HG03064 (cell line): ENCODE data around the gene NXF1.
"Not testable (repeated sequence)": the region's sequence is repeated elsewhere in the genome, so short reads cannot be mapped to it uniquely, and the experiment has no call there.

Experiments
- ATAC-seq: cut with Tn5 transposase; IDR thresholded peaks from one replicate; pipeline ENCODE4 v1.9.1; 2021; ENCODE audit warnings: low read depth; ENCODE audit not compliant: unreplicated experiment

The NXF1 gene

DNA sequence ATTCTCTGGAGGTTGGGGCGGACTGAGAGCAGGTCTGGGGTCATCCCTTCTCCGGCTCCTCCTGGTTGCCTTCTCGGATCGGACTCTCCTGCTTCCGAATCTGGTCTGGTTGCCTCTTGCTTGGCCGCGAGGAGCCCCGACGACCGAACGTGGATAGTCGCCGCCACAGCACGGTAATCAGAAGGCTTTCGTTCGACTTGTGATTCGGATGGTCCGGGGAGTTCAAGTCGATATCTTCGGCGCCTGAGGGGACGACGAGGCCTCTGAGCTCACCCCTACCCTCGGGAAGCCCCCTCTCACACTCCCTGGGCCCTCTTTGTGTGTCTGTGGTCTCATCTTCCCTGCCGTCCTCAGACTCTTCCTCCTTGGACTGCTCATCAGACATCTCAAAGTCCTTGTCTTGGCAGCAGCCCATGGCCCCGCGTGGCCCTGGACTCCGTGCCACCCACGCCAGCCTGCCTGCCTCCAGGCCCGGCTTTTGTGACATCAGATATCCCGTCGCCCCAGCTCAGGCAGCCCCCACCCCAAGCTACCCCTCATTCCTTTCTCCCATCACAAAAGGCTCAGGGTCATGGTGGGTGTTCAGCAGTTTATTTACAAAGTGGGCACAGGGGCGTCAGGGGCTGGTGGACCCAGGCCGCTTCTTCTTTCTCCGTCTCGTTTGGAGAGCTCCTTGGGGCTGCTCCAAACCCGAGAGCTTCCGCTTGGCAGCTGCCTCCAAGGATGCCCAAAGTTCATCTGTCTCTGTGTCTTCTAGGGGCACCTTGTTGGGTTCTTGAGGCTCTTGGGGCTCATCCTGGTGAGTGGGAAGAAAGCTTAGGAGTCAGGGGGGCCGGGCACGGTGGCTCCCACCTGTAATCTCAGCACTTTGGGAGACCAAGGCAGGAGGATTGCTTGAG, 27.3 kb upstream of the NXF1 start, which contains the start of gene TEX54:
Gene TEX54, minus strand, starts transcription at position 506 of the 899 bp plus-strand sequence.
- ATAC-seq, result peak; percentile 12

- peak; percentile 75 for ATAC-seq
Observed at GRCh38 chr11:62831520-62832335, 26.5 kb upstream of the NXF1 start, which contains the start of gene STX5. TSS of gene STX5 (minus strand) at chr11:62832051. CDS start at chr11:62831243, 808 bp downstream.

- ATAC-seq, result no peak
Observed at GRCh38 chr11:62830904-62831519, 25.8 kb upstream of the NXF1 start.

DNA sequence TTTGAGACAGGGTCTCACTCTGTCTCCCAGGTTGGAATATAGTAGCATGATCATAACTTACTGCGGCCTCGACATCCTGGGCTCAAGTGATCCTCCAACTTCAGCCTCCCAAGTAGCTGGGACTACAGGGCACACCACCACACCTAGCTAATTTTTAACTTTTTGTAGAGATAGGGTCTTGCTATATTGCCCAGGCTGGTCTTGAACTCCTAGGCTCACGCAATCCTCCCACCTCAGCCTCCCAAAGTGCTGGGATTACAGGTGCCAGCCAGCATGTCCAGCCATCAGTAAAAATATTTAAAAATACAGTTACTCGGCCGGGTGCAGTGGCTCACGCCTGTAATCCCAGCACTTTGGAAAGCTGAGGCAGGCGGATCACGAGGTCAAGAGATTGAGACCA, 22.9 kb upstream of the NXF1 start:
- not testable (repeated sequence) for ATAC-seq

DNA sequence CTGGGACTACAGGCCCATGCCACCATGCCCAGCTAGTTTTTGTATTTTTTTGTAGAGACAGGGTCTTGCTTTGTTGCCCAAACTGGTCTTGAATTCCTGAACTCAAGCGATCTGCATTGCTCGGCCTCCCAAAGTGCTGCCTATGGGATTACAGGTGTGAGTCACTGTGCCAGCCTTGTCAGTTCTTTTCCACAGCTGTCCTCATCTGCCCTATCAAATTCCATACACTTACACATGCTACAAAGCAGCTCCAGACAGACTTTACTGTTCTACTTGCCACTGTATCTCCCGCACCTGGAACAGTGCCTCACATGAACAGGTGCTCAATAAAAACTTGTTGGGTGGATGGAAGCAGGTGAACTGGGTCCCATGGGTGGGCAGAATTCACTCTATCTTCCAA, 18.4 kb upstream of the NXF1 start:
- no peak for ATAC-seq

DNA sequence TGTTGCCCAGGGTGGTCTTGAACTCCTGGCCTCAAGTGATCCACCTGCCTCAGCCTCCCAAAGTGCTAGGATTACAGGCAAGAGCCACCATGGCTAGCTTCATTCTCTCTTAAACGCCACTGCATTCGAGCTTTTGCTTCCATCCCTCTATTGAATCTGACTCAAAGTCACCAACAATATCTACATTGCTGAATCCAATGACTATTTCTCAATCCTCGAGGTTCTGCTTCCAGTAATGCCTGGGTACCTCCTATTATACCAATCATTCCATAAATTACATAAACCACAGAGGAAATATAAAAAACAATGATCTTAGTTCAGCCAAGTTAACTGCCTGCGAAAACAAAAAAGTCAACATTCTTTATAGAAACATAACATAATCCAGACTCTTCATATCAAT, 11.9 kb upstream of the NXF1 start:
- ATAC-seq, result no peak

DNA sequence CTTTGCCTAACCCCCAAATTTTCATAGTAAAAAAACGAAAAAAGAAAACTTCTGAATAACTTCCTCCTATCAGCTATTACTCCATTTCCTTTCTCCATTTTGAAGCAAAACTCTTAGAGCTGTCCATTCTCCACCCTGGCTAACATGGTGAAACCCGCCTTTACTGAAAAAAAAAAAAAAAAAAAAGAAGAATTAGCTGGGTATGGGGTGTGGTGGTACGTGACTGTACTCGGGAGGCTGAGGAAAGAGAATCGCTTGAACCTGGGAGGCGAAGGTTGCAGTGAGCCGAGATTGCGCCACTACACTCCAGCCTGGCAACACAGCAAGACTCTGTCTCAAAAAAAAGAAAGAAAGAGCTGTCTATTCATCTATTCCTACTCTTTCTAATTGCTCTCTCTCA, 11.3 kb upstream of the NXF1 start:
- ATAC-seq, result no peak

- ATAC-seq, result no peak
Observed at GRCh38 chr11:62811659-62812058, 6.4 kb upstream of the NXF1 start.

DNA sequence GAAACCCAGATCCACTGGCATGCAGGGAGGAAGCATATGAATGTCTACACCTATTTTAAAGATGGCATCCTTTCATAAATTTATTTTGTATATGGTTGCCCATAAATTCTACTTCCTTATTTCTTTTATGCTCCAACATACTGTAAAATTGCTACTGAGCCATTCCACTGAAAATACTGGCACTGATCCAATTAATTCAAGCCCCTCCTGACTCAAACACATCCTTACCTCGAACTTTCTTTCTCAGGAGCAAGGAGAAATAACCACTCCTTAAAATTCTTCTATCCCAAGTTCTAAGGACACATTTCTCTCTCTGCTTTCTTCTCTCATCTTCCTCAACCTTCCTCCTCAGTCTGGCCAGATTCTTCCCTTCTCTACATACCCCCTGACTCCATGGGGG, 5.5 kb upstream of the NXF1 start:
- no peak for ATAC-seq

GRCh38 chr11:62806611-62807121, 1.4 kb upstream of the NXF1 start:
- ATAC-seq, result no peak

DNA sequence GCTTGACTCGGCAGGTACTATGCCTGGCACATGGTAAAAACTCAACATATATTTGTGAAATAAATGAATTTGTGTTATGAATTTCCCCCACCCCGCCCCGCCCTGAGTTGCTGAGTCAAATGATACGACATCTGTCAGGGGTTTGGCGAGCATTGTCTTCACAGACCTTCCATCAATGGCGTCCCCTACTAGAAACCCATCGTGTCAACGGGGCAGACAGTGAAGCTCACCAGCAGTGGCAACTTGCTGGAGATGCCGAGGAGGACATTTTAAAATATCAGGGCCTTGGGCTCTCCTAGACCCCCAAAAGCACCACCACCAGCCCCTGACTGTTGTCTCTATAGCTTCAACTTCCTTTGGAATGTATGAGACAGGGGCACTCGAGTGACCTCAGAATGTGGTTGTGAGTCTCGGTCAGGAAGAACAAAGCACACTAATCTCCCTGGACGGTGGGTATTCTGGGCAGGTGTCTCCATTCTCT, 761 bp upstream of the NXF1 start:
- ATAC-seq, result no peak

GRCh38 chr11:62804310-62805075, 747 bp downstream of the NXF1 start:
- ATAC-seq, result peak; percentile 8

DNA sequence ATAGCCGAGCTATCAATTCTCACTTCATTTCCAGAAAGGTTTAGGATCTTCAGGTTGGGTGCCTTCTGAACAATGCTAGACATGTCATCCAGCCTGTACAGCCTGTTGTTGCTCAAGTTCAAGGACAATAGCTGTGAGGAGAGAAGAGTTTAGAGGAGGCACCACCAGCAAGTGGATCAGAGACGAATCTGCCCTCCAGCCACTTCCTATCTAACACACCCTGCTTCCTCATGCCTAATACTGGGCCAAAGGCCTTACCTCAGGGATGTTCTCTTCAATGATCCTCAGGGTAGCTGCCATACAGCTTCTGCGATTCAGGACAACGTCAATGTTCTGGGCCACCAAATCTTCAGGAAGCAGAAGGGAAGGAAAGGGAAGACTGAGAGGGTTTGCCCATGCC, 4.2 kb downstream of the NXF1 start:
- ATAC-seq, result no peak

GRCh38 chr11:62799486-62799885, 5.8 kb downstream of the NXF1 start:
- no peak for ATAC-seq

DNA sequence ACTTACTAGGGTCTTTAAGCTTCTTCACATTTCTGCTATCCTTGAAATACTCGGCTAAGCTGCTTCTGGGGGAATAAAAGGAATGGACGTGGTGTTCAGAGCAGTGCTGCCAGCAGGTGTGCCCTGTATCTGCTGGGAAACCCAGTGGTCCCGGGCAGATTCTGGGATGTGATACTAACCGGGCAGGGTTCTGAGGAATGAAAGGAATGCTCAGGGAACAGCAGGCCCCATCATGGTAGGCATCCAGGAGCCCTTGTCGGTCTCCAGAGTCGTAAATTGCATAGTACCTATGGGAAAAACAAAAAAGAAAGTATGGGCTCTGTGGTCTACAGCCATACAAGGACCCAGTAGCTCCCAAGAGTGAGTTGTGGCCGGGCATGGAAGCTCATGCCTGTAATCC, 9.0 kb downstream of the NXF1 start:
- ATAC-seq, result no peak

GRCh38 chr11:62794201-62794775, 11.0 kb downstream of the NXF1 start:
- ATAC-seq, result no peak

DNA sequence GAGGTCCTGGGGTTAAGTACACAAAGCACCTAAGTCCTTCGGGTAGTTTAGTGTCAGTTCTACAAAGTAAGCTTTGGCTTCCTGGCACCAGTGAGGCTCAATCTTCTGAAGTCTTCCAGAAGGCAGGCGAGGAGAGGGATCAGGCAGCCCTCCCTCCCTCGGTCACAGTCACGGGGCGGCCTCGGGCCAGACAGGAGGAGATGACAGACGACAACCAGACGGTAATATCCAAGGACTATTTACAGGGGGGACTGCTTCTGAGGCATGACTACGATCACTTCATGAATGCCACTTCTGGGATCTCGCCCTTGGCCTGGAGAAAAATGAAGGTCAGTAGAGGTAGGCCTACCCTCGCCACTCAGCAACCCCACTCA, 13.1 kb downstream of the NXF1 start:
- no peak for ATAC-seq

GRCh38 chr11:62791501-62792201, 13.6 kb downstream of the NXF1 start, which contains the start of gene TMEM223:
TSS of gene TMEM223 (minus strand) at chr11:62792006. CDS start at chr11:62791994, 12 bp downstream.
- ATAC-seq, result peak; percentile 54

DNA sequence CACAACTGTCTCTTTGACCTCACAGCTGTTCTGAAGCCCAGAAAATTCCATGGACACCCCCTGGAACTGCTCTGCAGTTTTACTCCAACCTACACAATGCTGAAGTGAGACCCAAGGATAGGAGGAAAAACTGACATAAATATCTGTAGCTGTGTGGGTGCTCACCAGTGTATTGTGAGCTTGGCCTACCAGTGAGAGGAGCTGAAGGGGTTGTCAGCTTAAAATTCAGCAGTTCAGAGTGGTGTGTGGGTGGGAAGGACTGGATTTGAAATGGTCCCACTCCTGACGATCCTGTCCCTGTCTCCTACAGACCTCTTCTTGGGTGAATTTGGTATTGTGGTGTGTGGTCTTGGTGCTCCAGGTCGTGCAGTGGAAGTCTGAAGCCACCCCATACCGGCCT, 15.7 kb downstream of the NXF1 start:
- ATAC-seq, result no peak
